Right ventricle myocardium superior (tissue), 1 donor: Measurements from ENCODE around the gene ADGRA3. TPM values are rescaled to one million over a fixed set of nuclear protein-coding genes. Genes with fewer than 3 reads are reported as not detected.
A peak's percentile ranks its signal among the peaks of the same experiment; 100 is the strongest.

ENCODE experiments used
- ATAC-seq: fragments of 200-7000 bp; cut with Tn5 transposase; one replicate; pipeline ENCODE4 v1.9.1; 2020; ENCODE audit warnings: mild to moderate bottlenecking; ENCODE audit not compliant: poor library complexity
- DNase-seq: peaks from one replicate; pipeline ENCODE4 v3.0.0-alpha.2; 2020
- intact Hi-C: fragments of 100-400 bp; cut with DNase I; formaldehyde crosslinking; loops from one replicate; pipeline ENCODE4 v1.11.2; 2022
- long read RNA-seq: library from polyadenylated mRNA; unstranded; transcript quantifications from one replicate; pipeline ENCODE4 v2.0.0, GENCODE V29; 2021
- total RNA-seq: library from RNA; stranded (reverse); fragmentation: NEBNext Ultra II Directional; extraction: Animal tissue kit (Norgen Biotek cat#: 25700); gene quantifications from one replicate; pipeline ENCODE4 v1.2.1, GENCODE V29; 2021
- donor health status: DM: no; HTN: yes; CAD: no; lungs with severe emphysema.

Gene ADGRA3, protein sequence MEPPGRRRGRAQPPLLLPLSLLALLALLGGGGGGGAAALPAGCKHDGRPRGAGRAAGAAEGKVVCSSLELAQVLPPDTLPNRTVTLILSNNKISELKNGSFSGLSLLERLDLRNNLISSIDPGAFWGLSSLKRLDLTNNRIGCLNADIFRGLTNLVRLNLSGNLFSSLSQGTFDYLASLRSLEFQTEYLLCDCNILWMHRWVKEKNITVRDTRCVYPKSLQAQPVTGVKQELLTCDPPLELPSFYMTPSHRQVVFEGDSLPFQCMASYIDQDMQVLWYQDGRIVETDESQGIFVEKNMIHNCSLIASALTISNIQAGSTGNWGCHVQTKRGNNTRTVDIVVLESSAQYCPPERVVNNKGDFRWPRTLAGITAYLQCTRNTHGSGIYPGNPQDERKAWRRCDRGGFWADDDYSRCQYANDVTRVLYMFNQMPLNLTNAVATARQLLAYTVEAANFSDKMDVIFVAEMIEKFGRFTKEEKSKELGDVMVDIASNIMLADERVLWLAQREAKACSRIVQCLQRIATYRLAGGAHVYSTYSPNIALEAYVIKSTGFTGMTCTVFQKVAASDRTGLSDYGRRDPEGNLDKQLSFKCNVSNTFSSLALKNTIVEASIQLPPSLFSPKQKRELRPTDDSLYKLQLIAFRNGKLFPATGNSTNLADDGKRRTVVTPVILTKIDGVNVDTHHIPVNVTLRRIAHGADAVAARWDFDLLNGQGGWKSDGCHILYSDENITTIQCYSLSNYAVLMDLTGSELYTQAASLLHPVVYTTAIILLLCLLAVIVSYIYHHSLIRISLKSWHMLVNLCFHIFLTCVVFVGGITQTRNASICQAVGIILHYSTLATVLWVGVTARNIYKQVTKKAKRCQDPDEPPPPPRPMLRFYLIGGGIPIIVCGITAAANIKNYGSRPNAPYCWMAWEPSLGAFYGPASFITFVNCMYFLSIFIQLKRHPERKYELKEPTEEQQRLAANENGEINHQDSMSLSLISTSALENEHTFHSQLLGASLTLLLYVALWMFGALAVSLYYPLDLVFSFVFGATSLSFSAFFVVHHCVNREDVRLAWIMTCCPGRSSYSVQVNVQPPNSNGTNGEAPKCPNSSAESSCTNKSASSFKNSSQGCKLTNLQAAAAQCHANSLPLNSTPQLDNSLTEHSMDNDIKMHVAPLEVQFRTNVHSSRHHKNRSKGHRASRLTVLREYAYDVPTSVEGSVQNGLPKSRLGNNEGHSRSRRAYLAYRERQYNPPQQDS (N-terminal part only)
- total RNA-seq: 34.3 TPM
- long read RNA-seq, full-length matches to known transcripts: 44 of 72 reads
- long read RNA-seq, partial matches to known transcripts: 18 of 72 reads
- long read RNA-seq, other reads (novel, unspliced or antisense): 10 of 72 reads

DNA sequence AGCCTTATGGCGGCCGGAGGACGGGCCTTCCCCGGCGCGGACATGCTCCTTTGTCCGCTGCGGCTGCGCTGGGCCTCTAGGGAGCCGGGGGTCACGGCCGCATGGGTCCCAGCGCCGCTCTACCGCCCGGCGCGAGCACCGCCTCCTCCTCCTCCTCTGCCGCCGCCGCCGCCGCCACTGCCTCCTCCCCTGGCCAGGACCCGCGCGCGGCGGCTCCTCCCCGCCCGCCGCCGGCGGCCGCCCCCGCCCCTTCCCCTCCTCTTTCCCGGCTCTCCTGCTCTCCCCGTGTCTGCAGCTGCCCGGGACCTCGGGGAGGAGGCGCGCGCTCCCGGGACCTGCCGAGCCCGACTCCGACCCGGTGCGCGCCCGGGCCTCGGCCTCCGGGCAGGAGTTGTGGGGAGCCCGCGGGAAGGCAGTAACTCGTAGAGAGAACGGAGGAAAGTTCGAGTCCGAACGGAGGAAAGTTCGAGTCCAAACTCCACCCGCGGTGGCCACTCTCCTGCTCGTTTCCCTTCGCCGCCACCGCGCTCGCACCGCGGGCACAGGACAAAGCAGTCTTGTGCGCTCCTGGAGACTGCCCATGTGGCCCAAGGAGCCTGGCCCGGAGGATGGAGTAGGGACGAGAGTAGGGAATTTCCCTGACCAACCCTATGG lies at the start of gene ADGRA3:
TSS of gene ADGRA3 (minus strand) at position 179 of the 654 bp plus-strand sequence. CDS start 282 bp downstream, outside the sequence.
- ATAC-seq (peak; percentile 92), DNase-seq (peak; percentile 84)
- intact Hi-C loops: no loop called here

DNA sequence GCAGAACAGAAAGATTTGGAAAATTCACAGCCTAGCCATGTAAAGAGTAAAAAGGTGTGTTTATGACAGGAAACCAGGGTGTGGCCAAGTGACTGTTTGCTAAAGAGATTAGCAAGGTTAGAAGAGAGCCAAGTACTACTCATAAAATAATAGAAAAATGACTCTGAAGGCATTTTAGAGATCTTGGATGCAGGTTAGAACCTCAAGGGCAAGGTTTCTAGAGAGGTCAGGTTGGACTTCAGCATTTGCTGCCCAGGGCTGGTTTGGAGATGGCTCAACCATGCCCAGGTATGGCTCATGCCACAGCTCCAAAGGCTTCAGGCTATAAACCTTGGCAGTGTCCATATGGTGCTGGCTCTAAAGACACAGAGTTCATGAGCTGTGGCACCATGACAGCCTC lies 40.6 kb upstream of the ADGRA3 start:
- intact Hi-C loops: no loop called here
- DNase-seq (no peak), ATAC-seq (no peak)

- intact Hi-C loops: no loop called here
- ATAC-seq (no peak), DNase-seq (no peak)
Observed at GRCh38 chr4:22554670-22555069, 38.8 kb upstream of the ADGRA3 start.

GRCh38 chr4:22553560-22553959 lies 37.7 kb upstream of the ADGRA3 start:
- DNase-seq (no peak), ATAC-seq (no peak)
- intact Hi-C loops: no loop called here

GRCh38 chr4:22552812-22553211 lies 36.9 kb upstream of the ADGRA3 start:
- no peak for ATAC-seq
- intact Hi-C loops: no loop called here
- DNase-seq: no peak

- DNase-seq (no peak), ATAC-seq (no peak)
- intact Hi-C loops: no loop called here
Observed at GRCh38 chr4:22551550-22551949, 35.7 kb upstream of the ADGRA3 start.

- intact Hi-C loops: no loop called here
- DNase-seq (no peak), ATAC-seq (no peak)
Observed at GRCh38 chr4:22546299-22546698, 30.4 kb upstream of the ADGRA3 start.

DNA sequence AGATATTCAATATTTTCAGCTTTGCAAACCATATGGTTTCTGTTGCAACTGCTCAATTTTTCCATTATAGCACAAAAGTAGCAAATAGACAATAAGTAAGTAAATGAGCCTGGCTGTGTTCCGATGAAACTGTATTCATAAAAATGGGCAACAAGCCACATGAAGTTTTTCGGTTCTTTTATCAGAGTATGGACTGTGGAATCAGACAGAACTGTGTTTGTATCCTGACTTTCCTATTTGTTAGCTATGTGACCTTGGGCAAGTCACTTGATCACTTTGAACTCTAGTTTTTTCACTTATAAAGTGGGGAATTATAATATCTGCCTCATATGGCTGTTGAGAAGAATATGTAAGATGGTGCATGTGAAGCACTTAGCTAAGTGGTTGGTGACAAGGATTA lies 23.4 kb upstream of the ADGRA3 start:
- ATAC-seq (no peak), DNase-seq (no peak)
- intact Hi-C loops: no loop called here

GRCh38 chr4:22537864-22538263 lies 22.0 kb upstream of the ADGRA3 start:
- intact Hi-C loops: no loop called here
- DNase-seq: no peak
- ATAC-seq: no peak

DNA sequence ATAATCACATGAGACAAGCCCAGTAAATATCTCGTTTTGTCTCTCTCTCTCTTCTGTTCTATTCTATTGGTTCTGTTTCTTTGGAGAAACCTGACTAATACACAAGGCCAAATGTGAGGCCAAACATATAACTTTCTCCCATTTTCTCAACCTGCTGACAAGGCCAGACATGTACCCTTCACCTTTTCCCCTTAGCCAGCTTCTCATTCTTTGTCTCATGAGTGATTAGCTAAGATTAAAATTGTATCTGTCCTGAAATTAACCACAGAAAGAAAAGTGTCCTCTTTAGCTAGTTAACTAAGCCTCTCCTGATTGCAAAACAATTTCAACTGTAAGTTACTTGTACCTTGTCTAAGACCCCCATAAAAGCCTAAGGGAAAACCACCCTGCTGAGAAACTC lies 18.5 kb upstream of the ADGRA3 start:
- ATAC-seq (no peak), DNase-seq (no peak)
- intact Hi-C loops: no loop called here

- no peak for DNase-seq
- no peak for ATAC-seq
- intact Hi-C loops: no loop called here
Observed at GRCh38 chr4:22532896-22533295, 17.0 kb upstream of the ADGRA3 start.

- DNase-seq: no peak
- no peak for ATAC-seq
- intact Hi-C loops: no loop called here
Observed at GRCh38 chr4:22532117-22532516, 16.3 kb upstream of the ADGRA3 start.

- DNase-seq (no peak), ATAC-seq (peak; percentile 70)
- intact Hi-C loops: no loop called here
Observed at GRCh38 chr4:22531311-22532019, 15.6 kb upstream of the ADGRA3 start.

DNA sequence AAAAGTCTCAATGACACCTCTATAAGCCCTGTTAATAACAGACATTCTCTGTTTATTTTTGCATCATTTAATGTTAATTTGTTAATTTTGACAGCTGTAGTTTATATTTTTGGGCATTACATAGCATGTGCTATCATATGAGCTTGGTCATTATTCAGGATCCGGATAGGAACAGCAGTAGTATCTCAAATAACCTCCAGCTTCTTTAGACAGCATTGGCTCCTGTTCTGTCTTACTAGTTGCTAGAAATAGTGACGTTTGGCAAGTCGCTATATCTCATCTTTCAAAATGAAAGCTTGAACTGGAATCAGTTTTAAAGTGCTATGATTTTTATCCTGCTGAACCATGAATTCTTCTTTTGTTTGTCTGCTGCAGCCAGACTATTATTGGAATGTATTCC lies 9.0 kb upstream of the ADGRA3 start:
- no peak for DNase-seq
- intact Hi-C loops: no loop called here
- ATAC-seq: no peak

GRCh38 chr4:22522706-22523501 lies 7.0 kb upstream of the ADGRA3 start:
- intact Hi-C loops: no loop called here
- ATAC-seq (no peak), DNase-seq (no peak)

DNA sequence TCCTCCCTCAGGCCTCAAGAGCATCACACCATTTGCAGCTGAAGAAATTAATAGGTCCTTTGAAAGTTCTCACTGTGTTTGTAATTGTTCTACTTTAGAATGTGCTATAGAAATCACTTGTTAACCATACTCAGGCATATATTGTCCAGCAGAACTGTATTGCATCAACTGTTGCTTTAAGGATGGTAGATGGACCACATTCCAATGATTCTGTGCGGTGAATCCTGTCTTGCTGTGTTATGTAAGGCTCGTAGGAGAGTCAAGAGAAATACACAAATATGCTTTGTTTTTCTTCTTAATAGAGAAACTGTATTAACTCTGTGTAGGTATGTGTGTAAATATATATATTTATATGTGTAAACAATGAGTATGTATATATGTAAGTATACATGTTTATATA lies 6.3 kb upstream of the ADGRA3 start:
- no peak for DNase-seq
- ATAC-seq: no peak
- intact Hi-C loops: no loop called here

GRCh38 chr4:22521240-22521639 lies 5.4 kb upstream of the ADGRA3 start:
- no peak for ATAC-seq
- intact Hi-C loops: no loop called here
- no peak for DNase-seq
